ENCODE measurements around the gene BIRC5.

GRCh38 chr17:78240839-78241238, 26.8 kb downstream of the BIRC5 start:
- TF ChIP-seq EP300 (IDR thresholded peaks at IDR 0.05) (no peak), CTCF (IDR thresholded peaks at IDR 0.05) (no peak)
